Lung (tissue), 12 donors: Measurements from ENCODE around the gene KCP. TPM values are rescaled to one million over a fixed set of nuclear protein-coding genes. Genes with fewer than 3 reads are reported as not detected.
A peak's percentile ranks its signal among the peaks of the same experiment; 100 is the strongest.

Source experiments
- ATAC-seq: fragments of 200-7000 bp; cut with Tn5 transposase; one replicate; pipeline ENCODE4 v1.9.1; 2020; ENCODE audit warnings: moderate number of reproducible peaks; ENCODE audit not compliant: insufficient read depth, low FRiP score
- DNase-seq, 3 donors: peaks; one replicate each; pipeline ENCODE4 v3.0.0-alpha.2; 2013 to 2017
- H3K27ac ChIP-seq, 2 donors: one replicate each; pipeline ENCODE4 v1.5.1; 2013; ENCODE audit warnings: mild to moderate bottlenecking in 2 of 2, moderate library complexity in 2 of 2, control low read depth in 1 of 2, inconsistent platforms in 1 of 2, low read depth in 1 of 2, low read length in 1 of 2
- H3K27me3 ChIP-seq, 3 donors: one replicate each; pipeline ENCODE4 v1.5.1; 2013; ENCODE audit warnings: low read length in 2 of 3; ENCODE audit not compliant: control insufficient read depth in 3 of 3, insufficient read depth in 3 of 3
- H3K36me3 ChIP-seq, 4 donors: one replicate each; pipeline ENCODE4 v1.5.1; 2013; ENCODE audit warnings: low read length in 4 of 4, mild to moderate bottlenecking in 1 of 4, moderate library complexity in 1 of 4; ENCODE audit not compliant: control insufficient read depth in 4 of 4, insufficient read depth in 4 of 4
- H3K4me1 ChIP-seq, 5 donors: one replicate each; pipeline ENCODE4 v1.5.1; 2013; ENCODE audit warnings: low read length in 5 of 5, mild to moderate bottlenecking in 2 of 5, moderate library complexity in 1 of 5; ENCODE audit not compliant: control insufficient read depth in 5 of 5, insufficient read depth in 5 of 5
- H3K4me3 ChIP-seq: one replicate; pipeline ENCODE4 v1.5.1; 2013; ENCODE audit warnings: mild to moderate bottlenecking, control low read depth, moderate library complexity
- H3K9ac ChIP-seq, 2 donors: one replicate each; pipeline ENCODE4 v1.5.1; 2013; ENCODE audit warnings: low read length in 2 of 2, control low read depth in 1 of 2; ENCODE audit not compliant: insufficient read depth in 1 of 2
- H3K9me3 ChIP-seq, 4 donors: one replicate each; pipeline ENCODE4 v1.5.1; 2013; ENCODE audit warnings: low read length in 3 of 4, mild to moderate bottlenecking in 1 of 4, moderate library complexity in 1 of 4; ENCODE audit not compliant: control insufficient read depth in 4 of 4, insufficient read depth in 3 of 4
- WGBS, 2 donors: extraction: QIAGEN DNeasy Blood & Tissue Kit; methylation state at CpG; one replicate each; pipeline ENCODE4 v1.1.7; 2013; 5-methylcytosine and 5-hydroxymethylcytosine counted together
- polyA plus RNA-seq, 2 donors: library from polyadenylated mRNA; stranded (reverse); fragments of 200-250 nt; gene quantifications; one replicate each; pipeline ENCODE4 v1.2.1, GENCODE V29; 2013
- total RNA-seq, 2 donors: library from RNA; depleted of rRNA in 1 of 2; stranded (reverse); fragments of >200 nt in 1 of 2; gene quantifications; one replicate each; pipeline ENCODE4 v1.2.1, GENCODE V29; 2014 to 2021
- TF ChIP-seq, protein P1 (sequence below): IDR thresholded peaks from 2 replicates; pipeline ENCODE4 v1.5.1; 2012; ENCODE audit warnings: mild to moderate bottlenecking; ENCODE audit errors: control extremely low read depth, extremely low read depth
- donor health status: control.
- donor health status: control.
- donor health status: Bipolar disorder and iron deficiency.
- donor health status: healthy.
- donor health status: DM: yes; HTN: yes; CAD: no.

The KCP gene
- total and polyA plus RNA-seq, 4 donors = 0.22 to 3.9 (median 0.56) TPM

GRCh38 chr7:128891942-128892269 is 18.6 kb downstream of the KCP start:
- H3K27me3 ChIP-seq = peaks cover 0 to 12% (median 0%) of the 10 kb centered on the region in 3 donors
- peak in 1 of 3 donors; percentile 10 for DNase-seq

DNA sequence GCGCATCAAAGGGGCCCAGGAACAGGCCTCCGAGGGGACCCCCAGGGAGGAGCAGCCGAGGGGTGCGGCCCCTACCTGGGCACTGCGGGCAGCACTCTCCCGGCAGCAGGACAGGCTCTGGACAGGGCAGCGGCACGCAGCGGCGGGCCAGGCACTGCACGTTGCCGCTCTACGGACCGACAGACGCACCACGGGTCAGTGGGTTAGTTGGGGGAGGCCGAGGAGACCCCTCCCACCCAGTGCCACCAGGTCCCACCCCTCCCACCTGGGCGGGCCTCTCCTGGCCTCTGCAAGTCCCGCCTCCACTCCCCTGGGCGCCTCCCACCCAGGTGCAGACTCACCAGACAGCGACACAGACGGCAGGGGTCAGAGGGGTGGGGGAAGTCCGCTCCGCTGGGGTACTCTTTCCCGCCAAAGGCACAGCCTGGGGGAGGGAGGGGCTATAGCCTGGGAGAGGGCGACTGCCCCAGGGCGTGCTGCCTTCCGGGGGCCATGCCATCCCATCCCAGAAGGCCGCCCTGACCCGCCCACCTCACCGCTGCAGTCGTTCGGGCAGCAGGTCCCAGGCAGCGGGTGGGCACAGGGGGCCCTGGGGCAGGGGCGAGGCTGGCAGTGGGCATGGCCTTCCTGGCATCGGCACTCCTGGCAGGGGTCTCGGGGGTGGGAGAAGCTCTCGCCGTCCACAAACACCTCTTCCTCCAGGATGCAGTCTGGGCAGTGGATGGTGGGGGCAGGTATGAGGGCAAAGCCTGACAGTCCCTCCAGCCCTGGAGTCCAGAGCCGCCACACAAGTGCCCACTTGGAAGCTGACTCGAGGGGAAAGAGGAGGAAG is 19.2 kb downstream of the KCP start:
- WGBS, 2 donors = 33 to 39% methylated on average over 29 to 41 of the region's 41 CpGs
- Histone ChIP-seq H3K9ac (no peak overlapping the region), H3K9me3 (no peaks in the 10 kb centered on the region), H3K4me1 (peaks cover 0 to 3% (median 0%) of the 10 kb centered on the region in 5 donors), H3K27ac (no peak overlapping the region), H3K36me3 (no peaks in the 10 kb centered on the region), H3K4me3 (no peak overlapping the region), H3K27me3 (peaks cover 0 to 12% (median 0%) of the 10 kb centered on the region in 3 donors)
- TF ChIP-seq, protein P1, sequence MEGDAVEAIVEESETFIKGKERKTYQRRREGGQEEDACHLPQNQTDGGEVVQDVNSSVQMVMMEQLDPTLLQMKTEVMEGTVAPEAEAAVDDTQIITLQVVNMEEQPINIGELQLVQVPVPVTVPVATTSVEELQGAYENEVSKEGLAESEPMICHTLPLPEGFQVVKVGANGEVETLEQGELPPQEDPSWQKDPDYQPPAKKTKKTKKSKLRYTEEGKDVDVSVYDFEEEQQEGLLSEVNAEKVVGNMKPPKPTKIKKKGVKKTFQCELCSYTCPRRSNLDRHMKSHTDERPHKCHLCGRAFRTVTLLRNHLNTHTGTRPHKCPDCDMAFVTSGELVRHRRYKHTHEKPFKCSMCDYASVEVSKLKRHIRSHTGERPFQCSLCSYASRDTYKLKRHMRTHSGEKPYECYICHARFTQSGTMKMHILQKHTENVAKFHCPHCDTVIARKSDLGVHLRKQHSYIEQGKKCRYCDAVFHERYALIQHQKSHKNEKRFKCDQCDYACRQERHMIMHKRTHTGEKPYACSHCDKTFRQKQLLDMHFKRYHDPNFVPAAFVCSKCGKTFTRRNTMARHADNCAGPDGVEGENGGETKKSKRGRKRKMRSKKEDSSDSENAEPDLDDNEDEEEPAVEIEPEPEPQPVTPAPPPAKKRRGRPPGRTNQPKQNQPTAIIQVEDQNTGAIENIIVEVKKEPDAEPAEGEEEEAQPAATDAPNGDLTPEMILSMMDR = no peak
- DNase-seq (peak in 1 of 3 donors; percentile 18), ATAC-seq (peak; percentile 29)

More at GRCh38 chr7:128891942-128892269, 18.6 kb downstream of the KCP start:
- 75 to 82% methylated on average over 11 of the region's 11 CpGs for WGBS, 2 donors
- Histone ChIP-seq H3K4me3 (no peak overlapping the region), H3K9ac (no peak overlapping the region), H3K27ac (no peak overlapping the region), H3K4me1 (peaks cover 0 to 3% (median 0%) of the 10 kb centered on the region in 5 donors), H3K9me3 (no peaks in the 10 kb centered on the region), H3K36me3 (no peaks in the 10 kb centered on the region)
- no peak for ATAC-seq
- TF ChIP-seq, protein P1 = no peak

GRCh38 chr7:128890306-128891109 is 20.0 kb downstream of the KCP start:
- H3K4me3 ChIP-seq = no peak overlapping the region
- ATAC-seq (peak; percentile 15), DNase-seq (peak in 1 of 3 donors; percentile 11)
- H3K27ac ChIP-seq = no peak overlapping the region
- peaks cover 0 to 3% (median 0%) of the 10 kb centered on the region in 5 donors for H3K4me1 ChIP-seq
- TF ChIP-seq, protein P1 = no peak
- H3K36me3 ChIP-seq = no peaks in the 10 kb centered on the region
- no peaks in the 10 kb centered on the region for H3K9me3 ChIP-seq
- WGBS, 2 donors = 28 to 29% methylated on average over 61 to 67 of the region's 67 CpGs
- no peak overlapping the region for H3K9ac ChIP-seq
- peaks cover 0 to 12% (median 0%) of the 10 kb centered on the region in 3 donors for H3K27me3 ChIP-seq
